Measurements from ENCODE around the gene SOX30. TPM values are rescaled to one million over a fixed set of nuclear protein-coding genes. Genes with fewer than 3 reads are reported as not detected.
A peak's percentile ranks its signal among the peaks of the same experiment; 100 is the strongest.

SOX30 gene
- total RNA-seq, 2 experiments from 2014 or later: not detected

DNA sequence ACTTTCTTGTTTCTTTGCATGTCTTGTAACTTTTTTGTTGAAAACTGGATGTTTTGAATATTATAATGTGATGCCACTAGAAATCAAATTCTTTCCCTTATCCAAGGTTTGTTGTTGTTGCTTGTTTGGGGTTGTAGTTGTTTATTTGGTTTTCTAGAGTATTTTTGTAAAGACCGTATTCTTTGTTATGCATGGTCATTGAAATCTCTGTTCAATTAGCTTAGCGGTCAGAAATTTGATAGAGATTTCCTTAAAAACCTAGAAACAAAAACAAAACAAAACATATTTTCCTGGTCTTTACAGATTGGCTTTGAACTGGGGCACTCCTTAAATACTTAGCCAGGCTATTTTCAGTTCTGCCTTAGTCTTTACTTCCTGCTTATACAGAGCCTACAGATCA, 21.9 kb downstream of the SOX30 start:
- Mint-ChIP-seq H3K27ac (no peak overlapping the region), H3K36me3 (peaks cover 4% of the 10 kb centered on the region), H3K9me3 (peaks cover 4% of the 10 kb centered on the region), H3K27me3 (peaks cover 4% of the 10 kb centered on the region), H3K4me1 (no peaks in the 10 kb centered on the region), H3K4me3 (no peak overlapping the region)
- no peak for DNase-seq

DNA sequence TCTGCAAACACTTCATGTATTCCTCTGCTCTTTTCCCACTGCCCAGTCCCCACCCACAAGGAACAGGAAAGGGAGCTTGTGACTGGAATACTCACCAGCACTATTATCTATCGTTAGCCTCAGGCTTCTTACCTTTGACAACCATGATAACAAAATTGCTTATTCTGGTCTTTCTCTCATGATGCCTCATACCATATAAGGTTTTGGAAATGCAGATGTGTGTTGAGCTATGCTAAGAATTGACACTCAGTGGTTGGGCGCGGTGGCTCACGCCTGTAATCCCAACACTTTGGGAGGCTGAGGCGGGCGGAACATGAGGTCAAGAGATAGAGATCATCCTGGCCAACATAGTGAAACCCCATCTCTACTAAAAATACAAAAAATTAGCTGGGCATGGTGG, 25.4 kb downstream of the SOX30 start:
- Mint-ChIP-seq H3K36me3 (peaks cover 8% of the 10 kb centered on the region), H3K4me1 (no peaks in the 10 kb centered on the region), H3K4me3 (no peak overlapping the region), H3K27ac (no peak overlapping the region), H3K27me3 (peaks cover 13% of the 10 kb centered on the region), H3K9me3 (peaks cover 10% of the 10 kb centered on the region)
- DNase-seq: no peak

DNA sequence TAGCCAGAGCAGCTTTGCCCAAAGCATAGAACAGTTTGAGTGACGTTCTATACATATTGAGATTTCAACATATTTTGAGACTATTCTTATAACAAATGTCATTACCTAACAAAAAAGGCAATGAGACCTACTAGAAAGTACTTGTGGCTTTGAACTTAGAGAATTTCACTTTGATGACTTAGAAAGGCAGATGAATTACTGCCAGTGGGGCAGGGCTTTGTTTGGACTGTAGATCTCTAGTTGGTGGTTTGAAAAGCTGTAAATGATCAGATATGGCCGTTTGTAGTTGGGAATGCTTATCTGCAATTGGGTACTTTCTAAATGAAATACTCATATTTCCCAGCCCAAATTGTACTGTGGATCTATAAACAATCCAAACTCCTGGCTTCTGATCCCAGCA, 28.1 kb downstream of the SOX30 start:
- Mint-ChIP-seq H3K4me3 (no peak overlapping the region), H3K27ac (no peak overlapping the region), H3K36me3 (peaks cover 9% of the 10 kb centered on the region), H3K4me1 (no peaks in the 10 kb centered on the region), H3K9me3 (peaks cover 12% of the 10 kb centered on the region), H3K27me3 (peaks cover 21% of the 10 kb centered on the region)
- no peak for DNase-seq

DNA sequence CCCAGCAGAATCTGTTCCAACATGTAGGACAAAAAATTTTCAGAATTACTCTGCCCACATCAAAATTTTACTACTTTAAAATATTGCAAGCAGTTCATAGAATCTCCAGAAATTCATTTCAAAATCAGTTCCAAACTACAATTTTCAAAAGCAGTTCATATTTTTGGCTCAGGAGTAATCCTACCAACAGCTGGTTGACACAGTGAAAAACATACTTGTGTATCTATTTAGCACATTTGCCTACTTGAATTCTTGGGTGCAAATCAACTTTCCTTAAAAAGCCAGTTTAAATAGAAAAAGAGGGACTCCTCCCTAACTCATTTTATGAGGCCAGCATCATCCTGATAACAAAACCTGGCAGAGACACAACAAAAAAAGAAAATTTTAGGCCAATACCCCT, 31.5 kb downstream of the SOX30 start:
- no peak for DNase-seq
- H3K27me3 Mint-ChIP-seq: peaks cover 18% of the 10 kb centered on the region
- no peak overlapping the region for H3K27ac Mint-ChIP-seq
- peaks cover 12% of the 10 kb centered on the region for H3K9me3 Mint-ChIP-seq
- no peak overlapping the region for H3K4me3 Mint-ChIP-seq
- no peaks in the 10 kb centered on the region for H3K4me1 Mint-ChIP-seq
- H3K36me3 Mint-ChIP-seq: peaks cover 9% of the 10 kb centered on the region

DNA sequence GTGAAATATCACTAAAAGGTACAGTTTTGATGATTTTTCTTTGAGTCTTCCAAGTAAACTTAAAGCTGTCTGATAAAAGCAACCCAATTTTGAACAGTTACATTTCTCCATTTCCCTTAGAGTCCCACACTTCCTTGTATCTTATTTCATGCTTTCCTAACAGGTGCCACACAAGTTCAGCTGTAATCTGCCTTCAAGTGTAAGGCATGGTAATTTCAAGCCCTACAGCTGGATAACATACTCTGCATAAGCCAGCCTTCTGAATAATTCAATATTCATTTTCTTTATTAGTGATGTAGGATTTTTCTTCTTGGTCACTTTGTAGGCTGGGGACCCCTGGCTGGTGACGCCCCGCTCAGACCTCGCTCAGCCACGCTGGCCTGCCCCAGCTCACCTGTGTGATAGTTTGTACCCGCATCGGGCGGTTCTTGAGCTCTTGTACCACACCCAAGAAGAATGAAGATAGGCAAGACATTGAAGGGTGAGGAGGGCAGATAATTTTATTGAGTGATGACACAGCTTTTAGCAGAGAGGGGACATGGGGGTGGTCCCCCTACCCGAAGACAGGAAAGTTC, 34.0 kb downstream of the SOX30 start:
- Mint-ChIP-seq H3K4me3 (no peak overlapping the region), H3K9me3 (peaks cover 12% of the 10 kb centered on the region), H3K4me1 (peaks cover 6% of the 10 kb centered on the region), H3K27ac (no peak overlapping the region), H3K36me3 (peaks cover 9% of the 10 kb centered on the region), H3K27me3 (peaks cover 24% of the 10 kb centered on the region)
- no peak for DNase-seq

DNA sequence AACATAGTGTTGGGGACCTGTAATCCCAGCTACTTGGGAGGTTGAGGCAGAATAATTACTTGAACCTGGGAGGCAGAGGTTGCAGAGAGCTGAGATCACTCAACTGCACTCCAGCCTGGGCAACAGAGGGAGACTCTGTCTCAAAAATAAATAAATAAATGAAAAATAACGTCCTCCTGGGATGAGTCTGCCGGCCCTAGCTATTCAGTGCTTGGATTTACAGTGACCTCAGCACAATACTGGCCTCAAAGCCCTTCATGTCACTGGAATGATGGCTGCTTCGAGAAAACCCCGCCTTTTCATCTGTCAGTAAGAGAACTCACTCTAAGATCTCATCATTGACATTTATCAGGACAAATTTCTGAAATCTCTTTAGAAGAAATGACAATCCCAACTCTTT, 35.5 kb downstream of the SOX30 start:
- H3K9me3 Mint-ChIP-seq: peaks cover 6% of the 10 kb centered on the region
- peaks cover 5% of the 10 kb centered on the region for H3K36me3 Mint-ChIP-seq
- H3K4me1 Mint-ChIP-seq: peaks cover 7% of the 10 kb centered on the region
- no peak overlapping the region for H3K4me3 Mint-ChIP-seq
- no peak for DNase-seq
- no peak overlapping the region for H3K27ac Mint-ChIP-seq
- peaks cover 18% of the 10 kb centered on the region for H3K27me3 Mint-ChIP-seq

DNA sequence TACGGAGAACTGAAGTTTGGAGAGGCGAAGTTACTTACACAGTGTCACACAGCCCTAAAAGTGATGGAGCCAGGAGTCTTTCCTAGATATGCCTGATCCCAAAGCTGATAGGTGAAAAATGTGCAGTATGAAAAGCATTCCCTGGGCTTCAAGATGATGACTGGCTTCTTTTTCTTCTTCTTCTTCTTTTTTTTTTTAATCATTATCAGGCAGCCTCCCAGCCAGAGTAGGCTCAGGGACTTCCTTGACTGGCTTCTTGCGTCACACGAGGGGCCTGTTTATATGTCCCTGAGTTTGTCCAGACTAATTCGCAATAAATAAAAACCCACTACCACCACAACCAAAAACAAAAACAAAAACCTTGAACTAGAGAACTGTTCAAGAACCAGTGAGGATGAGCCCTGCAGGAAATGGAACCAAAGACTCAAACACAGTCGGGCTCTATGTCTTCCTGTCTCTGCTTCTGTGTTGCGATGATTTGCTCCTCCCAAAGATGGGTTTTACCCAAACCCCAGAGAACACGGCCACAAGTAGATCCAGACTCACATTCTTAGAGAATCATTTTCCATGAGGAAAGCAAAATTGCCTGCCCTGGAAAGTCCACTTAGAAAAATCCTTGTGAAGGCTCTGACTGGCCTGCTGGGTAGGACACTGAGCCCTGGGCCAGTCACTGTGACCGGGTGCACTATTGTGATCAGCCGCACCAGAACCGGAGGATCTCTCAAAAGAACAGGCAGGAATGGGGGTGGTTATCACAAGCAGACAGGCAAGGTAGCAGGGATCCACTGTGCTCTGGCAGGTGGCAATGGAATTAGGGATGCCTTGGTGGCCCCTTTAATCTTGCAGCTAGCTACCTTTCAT, 38.6 kb downstream of the SOX30 start:
- DNase-seq: no peak
- Mint-ChIP-seq H3K36me3 (no peaks in the 10 kb centered on the region), H3K27ac (no peak overlapping the region), H3K4me1 (peaks cover 19% of the 10 kb centered on the region), H3K27me3 (peaks cover 9% of the 10 kb centered on the region), H3K4me3 (no peak overlapping the region), H3K9me3 (no peaks in the 10 kb centered on the region)

DNA sequence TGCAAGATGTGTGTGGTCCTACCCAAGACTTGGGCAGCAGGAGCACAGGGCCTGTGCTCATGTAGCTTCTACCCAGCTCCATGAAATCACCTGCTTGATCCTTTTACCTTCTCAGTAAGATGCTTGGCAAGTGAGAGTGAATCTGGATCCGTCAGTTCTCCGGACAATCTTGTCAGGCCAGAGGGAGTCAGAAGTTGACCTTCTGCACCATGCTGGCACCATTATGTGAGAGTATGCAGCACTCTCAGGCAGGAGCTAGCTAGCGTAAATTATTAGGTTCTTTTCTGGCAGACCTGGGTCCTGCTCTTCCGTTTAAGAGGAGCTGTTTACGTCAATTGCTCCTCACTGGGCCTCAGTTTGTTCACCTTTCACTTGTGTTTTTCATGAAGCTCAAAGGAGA, 39.7 kb downstream of the SOX30 start:
- no peak overlapping the region for H3K27ac Mint-ChIP-seq
- peaks cover 2% of the 10 kb centered on the region for H3K9me3 Mint-ChIP-seq
- H3K4me1 Mint-ChIP-seq: peaks cover 30% of the 10 kb centered on the region

DNA sequence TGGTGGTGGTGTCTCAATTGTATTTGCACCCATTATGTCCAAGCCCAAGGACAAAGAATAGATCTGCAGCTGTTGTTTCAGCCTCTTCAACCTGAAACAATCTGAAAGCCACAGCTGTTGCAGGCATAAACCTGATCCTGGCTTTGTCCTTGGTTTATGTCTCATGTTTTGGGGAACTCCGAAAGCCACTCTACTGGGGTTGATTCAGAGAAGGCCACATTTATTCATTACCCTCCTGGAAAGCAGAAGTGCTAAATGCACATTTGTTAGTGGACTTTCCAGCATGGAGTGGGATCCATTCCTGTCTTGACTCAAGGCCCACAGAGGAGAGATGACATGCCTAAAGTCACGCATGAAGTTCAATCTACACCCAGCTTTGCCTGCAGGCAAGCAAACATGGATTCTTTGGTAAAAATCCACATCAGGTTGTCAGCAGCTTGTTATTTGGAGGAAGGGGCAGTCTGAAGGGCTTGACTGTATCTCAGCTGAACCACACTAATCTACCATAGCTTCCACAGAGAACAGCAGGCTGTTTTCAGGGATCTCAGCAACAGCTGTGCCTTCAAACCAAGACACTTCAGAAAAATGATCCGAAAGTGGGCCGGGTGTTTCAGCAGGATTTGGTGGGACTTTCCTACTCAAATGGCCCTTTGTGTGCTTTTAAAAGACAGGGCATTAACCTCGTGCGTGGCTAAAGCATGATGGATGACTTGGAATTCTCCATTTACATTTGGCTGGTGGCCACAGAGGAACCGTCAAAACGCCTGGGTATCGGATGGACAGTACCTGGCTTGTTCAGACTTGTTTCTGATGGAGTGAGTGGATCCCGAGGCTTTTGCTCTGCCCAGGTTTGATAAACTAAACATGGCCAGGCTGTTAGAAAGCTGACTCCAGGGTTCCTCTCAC, 40.4 kb downstream of the SOX30 start:
- Mint-ChIP-seq H3K9me3 (peaks cover 2% of the 10 kb centered on the region), H3K4me1 (peaks cover 37% of the 10 kb centered on the region), H3K27me3 (peaks cover 9% of the 10 kb centered on the region), H3K36me3 (peaks cover 3% of the 10 kb centered on the region), H3K27ac (no peak overlapping the region), H3K4me3 (no peak overlapping the region)
- DNase-seq: no peak

More for the DNA sequence above, 39.7 kb downstream of the SOX30 start:
- no peak overlapping the region for H3K4me3 Mint-ChIP-seq
- peaks cover 9% of the 10 kb centered on the region for H3K27me3 Mint-ChIP-seq
- peaks cover 3% of the 10 kb centered on the region for H3K36me3 Mint-ChIP-seq
- DNase-seq: no peak

DNA sequence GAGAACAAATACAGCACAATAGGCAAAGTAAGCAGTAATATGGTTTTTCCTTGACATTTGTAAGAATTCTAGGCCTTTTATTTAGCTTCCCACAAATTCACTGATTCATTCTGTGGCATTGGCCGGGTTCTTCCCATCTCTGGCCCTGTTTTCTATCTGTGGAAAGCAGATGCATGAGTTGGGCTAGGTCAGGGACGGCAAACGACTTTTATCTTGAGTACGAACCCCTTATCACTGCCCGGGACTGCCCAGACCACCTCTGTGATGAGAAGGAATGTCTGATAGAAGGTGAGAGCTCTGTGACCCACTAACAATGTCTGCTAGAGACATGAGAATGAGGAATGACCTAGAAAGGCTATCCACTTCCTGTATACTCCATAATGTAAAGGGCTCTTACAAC, 41.2 kb downstream of the SOX30 start:
- H3K9me3 Mint-ChIP-seq: peaks cover 2% of the 10 kb centered on the region

DNA sequence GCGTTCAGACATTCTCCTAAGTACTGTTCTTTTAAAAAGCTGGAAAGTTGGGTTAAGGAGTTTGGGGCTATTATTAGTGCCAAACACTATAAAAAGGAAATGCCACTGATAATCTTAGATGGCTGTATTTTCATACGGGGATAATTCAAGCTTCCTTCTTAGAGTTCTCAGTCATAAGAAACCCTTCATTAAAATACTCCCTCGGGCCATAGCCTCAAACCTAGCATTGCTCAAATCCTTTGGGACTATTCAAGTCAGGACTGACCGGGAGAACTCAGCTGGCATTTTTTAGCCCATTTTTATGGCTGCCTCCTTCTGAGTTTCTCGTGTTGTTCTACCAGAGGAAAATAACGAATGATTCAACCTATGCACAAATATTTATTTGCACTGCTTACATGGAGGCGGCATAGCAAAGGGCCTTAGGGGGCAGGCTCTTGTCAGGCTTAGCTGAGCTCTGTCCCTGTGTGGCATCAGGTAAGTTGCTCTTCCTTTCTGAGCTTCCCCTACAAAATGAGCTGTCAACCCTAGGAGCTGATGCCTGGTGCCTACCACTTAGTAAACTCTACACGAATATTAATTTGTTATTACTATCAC, 43.2 kb downstream of the SOX30 start:
- Mint-ChIP-seq H3K4me1 (peaks cover 47% of the 10 kb centered on the region), H3K4me3 (no peak overlapping the region), H3K9me3 (peaks cover 3% of the 10 kb centered on the region), H3K36me3 (peaks cover 7% of the 10 kb centered on the region), H3K27ac (no peak overlapping the region), H3K27me3 (no peaks in the 10 kb centered on the region)
- no peak for DNase-seq

More for the DNA sequence above, 41.2 kb downstream of the SOX30 start:
- Mint-ChIP-seq H3K36me3 (peaks cover 3% of the 10 kb centered on the region), H3K27ac (no peak overlapping the region), H3K27me3 (peaks cover 9% of the 10 kb centered on the region), H3K4me1 (peaks cover 39% of the 10 kb centered on the region), H3K4me3 (no peak overlapping the region)
- no peak for DNase-seq

DNA sequence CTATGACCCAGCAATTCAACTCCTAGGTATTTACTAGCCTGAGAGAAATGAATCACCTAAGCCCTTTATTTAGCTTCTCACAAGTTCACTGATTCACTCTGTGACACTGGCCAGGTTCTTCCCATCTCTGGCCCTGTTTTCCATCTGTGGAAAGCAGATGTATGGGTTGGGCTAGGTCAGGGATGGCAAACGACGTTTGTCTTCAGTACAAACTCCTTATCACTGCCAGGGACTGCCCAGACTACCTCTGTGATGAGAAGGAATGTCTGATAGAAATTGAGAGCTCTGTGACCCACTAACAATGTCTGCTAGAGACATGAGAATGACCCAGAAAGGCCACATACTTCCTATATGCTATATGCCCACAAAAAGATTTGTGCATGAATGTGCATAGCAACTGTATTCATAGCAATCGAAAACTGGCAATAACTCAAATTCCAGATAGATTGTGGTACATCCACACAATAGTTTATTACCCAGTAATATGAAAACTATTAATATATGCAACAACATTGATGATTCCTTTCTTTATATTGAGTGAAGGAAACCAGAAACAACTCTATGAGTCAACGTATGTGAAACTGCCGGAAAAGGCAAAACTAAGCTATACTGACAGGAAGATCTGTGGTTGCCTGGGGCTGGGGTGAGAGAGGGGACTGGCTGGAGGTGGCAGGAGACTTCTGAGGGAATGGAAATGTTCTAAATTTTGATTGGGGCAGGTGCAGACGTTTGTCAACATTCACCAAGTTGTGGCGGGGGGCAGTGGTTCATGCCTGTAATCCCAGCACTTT, 44.7 kb downstream of the SOX30 start:
- Mint-ChIP-seq H3K36me3 (peaks cover 13% of the 10 kb centered on the region), H3K4me1 (peaks cover 56% of the 10 kb centered on the region), H3K27me3 (no peaks in the 10 kb centered on the region), H3K9me3 (peaks cover 7% of the 10 kb centered on the region), H3K27ac (peak overlapping the region; percentile 83), H3K4me3 (peak overlapping the region; percentile 25)
- DNase-seq: peak; percentile 73

DNA sequence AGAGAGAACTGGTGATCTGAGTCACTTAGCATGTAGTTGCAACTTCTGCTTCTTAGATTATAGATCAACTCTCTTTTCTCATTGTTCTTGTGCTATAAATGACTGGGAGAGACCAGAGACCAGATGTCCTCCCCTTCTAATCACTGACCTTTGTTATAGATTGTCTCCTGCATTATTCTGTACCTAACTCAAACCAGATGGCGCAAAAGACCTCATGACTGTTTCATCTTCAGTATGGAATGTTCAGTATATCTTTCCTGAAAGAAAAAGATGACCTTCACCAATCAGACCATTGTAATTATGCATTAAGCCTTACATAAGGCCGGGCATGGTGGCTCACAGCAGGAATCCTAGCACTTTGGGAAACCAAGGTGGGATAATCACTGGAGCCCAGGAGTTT, 46.2 kb downstream of the SOX30 start:
- Mint-ChIP-seq H3K9me3 (peaks cover 10% of the 10 kb centered on the region), H3K27me3 (no peaks in the 10 kb centered on the region), H3K36me3 (peaks cover 19% of the 10 kb centered on the region), H3K27ac (no peak overlapping the region), H3K4me1 (peaks cover 58% of the 10 kb centered on the region), H3K4me3 (no peak overlapping the region)
- DNase-seq: no peak

Measured in activated naive CD8-positive, alpha-beta T cell treated with anti-CD3 and anti-CD28 coated beads for 36 hours (primary cell).